ENCODE data around the gene CNKSR2. TPM values are rescaled to one million over a fixed set of nuclear protein-coding genes. Genes with fewer than 3 reads are reported as not detected.

CNKSR2 gene
- total and polyA plus RNA-seq, 10 of the 15 experiments (the other 5 are each of a cell fraction or from before 2014, with no cell fraction given) = 0.02 to 0.69 (median 0.18) TPM; not detected in 4

GRCh38 chrX:21412883-21413282, 38.7 kb downstream of the CNKSR2 start (continued):
- TF ChIP-seq ETV6 (conservative IDR thresholded peaks at IDR 0.05 in 1 of 2, IDR thresholded peaks at IDR 0.05 in 1 of 2; ENCODE audit: borderline replicate concordance in 1 of 2, low read depth in 1 of 2) = no peak
- TF ChIP-seq, protein P1, sequence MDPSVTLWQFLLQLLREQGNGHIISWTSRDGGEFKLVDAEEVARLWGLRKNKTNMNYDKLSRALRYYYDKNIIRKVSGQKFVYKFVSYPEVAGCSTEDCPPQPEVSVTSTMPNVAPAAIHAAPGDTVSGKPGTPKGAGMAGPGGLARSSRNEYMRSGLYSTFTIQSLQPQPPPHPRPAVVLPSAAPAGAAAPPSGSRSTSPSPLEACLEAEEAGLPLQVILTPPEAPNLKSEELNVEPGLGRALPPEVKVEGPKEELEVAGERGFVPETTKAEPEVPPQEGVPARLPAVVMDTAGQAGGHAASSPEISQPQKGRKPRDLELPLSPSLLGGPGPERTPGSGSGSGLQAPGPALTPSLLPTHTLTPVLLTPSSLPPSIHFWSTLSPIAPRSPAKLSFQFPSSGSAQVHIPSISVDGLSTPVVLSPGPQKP (IDR thresholded peaks at IDR 0.05; ENCODE audit: low read depth, low read length) = no peak
- TF ChIP-seq SMAD1 (IDR thresholded peaks at IDR 0.05; ENCODE audit: low read depth, partially characterized antibody) = no peak
- TF ChIP-seq MTA3 (IDR thresholded peaks at IDR 0.05; ENCODE audit: borderline replicate concordance, low read length) = no peak
- no peak for TF ChIP-seq GATAD2B (conservative IDR thresholded peaks at IDR 0.05; ENCODE audit: low read depth)

DNA sequence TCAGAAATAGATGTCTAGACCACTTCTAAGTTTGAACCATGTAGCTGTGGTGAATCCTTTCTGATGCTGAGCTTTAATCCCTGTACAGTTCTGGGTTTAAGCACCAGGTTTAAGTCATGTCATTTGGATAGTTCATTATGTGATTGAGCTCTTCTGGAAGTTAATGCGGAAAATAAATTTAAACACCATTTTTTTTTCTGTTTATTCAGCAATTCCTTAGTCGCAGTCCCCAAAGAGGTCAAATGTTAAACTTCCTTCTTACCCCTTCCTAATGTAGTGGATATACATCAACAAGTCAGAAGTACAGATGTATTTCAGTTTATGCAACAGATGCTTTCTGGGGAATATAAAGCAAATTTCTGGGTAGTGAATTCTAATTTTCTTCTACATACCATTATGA, 52.9 kb downstream of the CNKSR2 start:
- TF ChIP-seq, protein P2, sequence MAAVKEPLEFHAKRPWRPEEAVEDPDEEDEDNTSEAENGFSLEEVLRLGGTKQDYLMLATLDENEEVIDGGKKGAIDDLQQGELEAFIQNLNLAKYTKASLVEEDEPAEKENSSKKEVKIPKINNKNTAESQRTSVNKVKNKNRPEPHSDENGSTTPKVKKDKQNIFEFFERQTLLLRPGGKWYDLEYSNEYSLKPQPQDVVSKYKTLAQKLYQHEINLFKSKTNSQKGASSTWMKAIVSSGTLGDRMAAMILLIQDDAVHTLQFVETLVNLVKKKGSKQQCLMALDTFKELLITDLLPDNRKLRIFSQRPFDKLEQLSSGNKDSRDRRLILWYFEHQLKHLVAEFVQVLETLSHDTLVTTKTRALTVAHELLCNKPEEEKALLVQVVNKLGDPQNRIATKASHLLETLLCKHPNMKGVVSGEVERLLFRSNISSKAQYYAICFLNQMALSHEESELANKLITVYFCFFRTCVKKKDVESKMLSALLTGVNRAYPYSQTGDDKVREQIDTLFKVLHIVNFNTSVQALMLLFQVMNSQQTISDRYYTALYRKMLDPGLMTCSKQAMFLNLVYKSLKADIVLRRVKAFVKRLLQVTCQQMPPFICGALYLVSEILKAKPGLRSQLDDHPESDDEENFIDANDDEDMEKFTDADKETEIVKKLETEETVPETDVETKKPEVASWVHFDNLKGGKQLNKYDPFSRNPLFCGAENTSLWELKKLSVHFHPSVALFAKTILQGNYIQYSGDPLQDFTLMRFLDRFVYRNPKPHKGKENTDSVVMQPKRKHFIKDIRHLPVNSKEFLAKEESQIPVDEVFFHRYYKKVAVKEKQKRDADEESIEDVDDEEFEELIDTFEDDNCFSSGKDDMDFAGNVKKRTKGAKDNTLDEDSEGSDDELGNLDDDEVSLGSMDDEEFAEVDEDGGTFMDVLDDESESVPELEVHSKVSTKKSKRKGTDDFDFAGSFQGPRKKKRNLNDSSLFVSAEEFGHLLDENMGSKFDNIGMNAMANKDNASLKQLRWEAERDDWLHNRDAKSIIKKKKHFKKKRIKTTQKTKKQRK (IDR thresholded peaks at IDR 0.05; ENCODE audit: low read depth, low read length) = no peak
- TF ChIP-seq CHD1 (IDR thresholded peaks at IDR 0.05; ENCODE audit: low read depth, low read length) = no peak
- TF ChIP-seq HCFC1 (IDR thresholded peaks at IDR 0.05; ENCODE audit: low read length) = no peak
- TF ChIP-seq SRF (IDR thresholded peaks at IDR 0.05; ENCODE audit: low read depth in 2 of 2, low read length in 2 of 2) = no peak
- TF ChIP-seq FOS (IDR thresholded peaks at IDR 0.05; ENCODE audit: borderline replicate concordance, extremely low read depth, insufficient read length) = no peak
- TF ChIP-seq, protein P3, sequence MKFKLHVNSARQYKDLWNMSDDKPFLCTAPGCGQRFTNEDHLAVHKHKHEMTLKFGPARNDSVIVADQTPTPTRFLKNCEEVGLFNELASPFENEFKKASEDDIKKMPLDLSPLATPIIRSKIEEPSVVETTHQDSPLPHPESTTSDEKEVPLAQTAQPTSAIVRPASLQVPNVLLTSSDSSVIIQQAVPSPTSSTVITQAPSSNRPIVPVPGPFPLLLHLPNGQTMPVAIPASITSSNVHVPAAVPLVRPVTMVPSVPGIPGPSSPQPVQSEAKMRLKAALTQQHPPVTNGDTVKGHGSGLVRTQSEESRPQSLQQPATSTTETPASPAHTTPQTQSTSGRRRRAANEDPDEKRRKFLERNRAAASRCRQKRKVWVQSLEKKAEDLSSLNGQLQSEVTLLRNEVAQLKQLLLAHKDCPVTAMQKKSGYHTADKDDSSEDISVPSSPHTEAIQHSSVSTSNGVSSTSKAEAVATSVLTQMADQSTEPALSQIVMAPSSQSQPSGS (IDR thresholded peaks at IDR 0.05; ENCODE audit: low read length) = no peak
- no peak for TF ChIP-seq NFYB (IDR thresholded peaks at IDR 0.05; ENCODE audit: insufficient read depth, low read depth, low read length)
- Histone ChIP-seq H2AFZ (ENCODE audit: control insufficient read depth, low read depth, low read length) (no peak overlapping the region), H3K4me3 (no peak overlapping the region), H3K27me3 (replicated peaks in 1 of 2; ENCODE audit: control insufficient read depth in 2 of 2, insufficient read depth in 2 of 2, low read length in 1 of 2) (no peaks in the 10 kb centered on the region), H3K36me3 (ENCODE audit: control insufficient read depth in 2 of 2, insufficient read depth in 2 of 2, low read length in 1 of 2) (no peaks in the 10 kb centered on the region), H3K79me2 (ENCODE audit: control insufficient read depth, insufficient read depth, low read length) (no peaks in the 10 kb centered on the region), H3K27ac (ENCODE audit: control insufficient read depth, insufficient read depth) (no peak overlapping the region), H3K9me3 (replicated peaks; ENCODE audit: control insufficient read depth, insufficient read depth, low read length) (no peaks in the 10 kb centered on the region), H3K9ac (ENCODE audit: control insufficient read depth, insufficient read depth, low read length) (no peak overlapping the region), H3K4me1 (ENCODE audit: control insufficient read depth, insufficient read depth, low read length) (no peaks in the 10 kb centered on the region), H3K4me2 (ENCODE audit: control insufficient read depth, insufficient read depth) (no peak overlapping the region), H4K20me1 (ENCODE audit: control insufficient read depth, insufficient read depth) (no peaks in the 10 kb centered on the region)
- ATAC-seq (no peak), DNase-seq (ENCODE audit: low read depth, low spot score) (no peak), FAIRE-seq (no peak)
- WGBS (ENCODE audit: insufficient coverage, insufficient replicate concordance, low lambda C conversion rate, missing lambda C conversion rate) = 75% methylated on average over 2 of the region's 2 CpGs
- ChIA-PET CTCF (no interaction called here), POLR2A (no interaction called here), SMC1A (ENCODE audit: uncharacterized antibody, unreplicated experiment) (no interaction called here), RAD21 (ENCODE audit: unreplicated experiment) (no interaction called here)
- BruUV-seq (replicated peaks) = no TSS peak
- in situ Hi-C loops (cut with MboI) = no loop called here
- intact Hi-C loops (cut with micrococcal nuclease; ENCODE audit: unreplicated experiment) = no loop called here

All from GM12878 (cell line).